OCI-LY7 (cell line): Measurements from ENCODE around the gene SIX6.

ENCODE experiments used
- EZH2phosphoT487 ChIP-seq: fragments of 200-600 bp; sonication (generic); IDR thresholded peaks from 2 replicates; pipeline ENCODE4 v1.6.1; 2018; ENCODE audit warnings: low read depth, borderline replicate concordance, mild to moderate bottlenecking, mixed run types, antibody characterized with exemption, low read length, moderate library complexity, mixed read lengths
- TF ChIP-seq, protein P1 (sequence below): fragments of 200-600 bp; sonication (generic); conservative IDR thresholded peaks from 2 replicates; pipeline ENCODE4 v1.5.1; 2014; ENCODE audit warnings: mild to moderate bottlenecking, antibody characterized with exemption, low read length, moderate library complexity, mixed read lengths

DNA sequence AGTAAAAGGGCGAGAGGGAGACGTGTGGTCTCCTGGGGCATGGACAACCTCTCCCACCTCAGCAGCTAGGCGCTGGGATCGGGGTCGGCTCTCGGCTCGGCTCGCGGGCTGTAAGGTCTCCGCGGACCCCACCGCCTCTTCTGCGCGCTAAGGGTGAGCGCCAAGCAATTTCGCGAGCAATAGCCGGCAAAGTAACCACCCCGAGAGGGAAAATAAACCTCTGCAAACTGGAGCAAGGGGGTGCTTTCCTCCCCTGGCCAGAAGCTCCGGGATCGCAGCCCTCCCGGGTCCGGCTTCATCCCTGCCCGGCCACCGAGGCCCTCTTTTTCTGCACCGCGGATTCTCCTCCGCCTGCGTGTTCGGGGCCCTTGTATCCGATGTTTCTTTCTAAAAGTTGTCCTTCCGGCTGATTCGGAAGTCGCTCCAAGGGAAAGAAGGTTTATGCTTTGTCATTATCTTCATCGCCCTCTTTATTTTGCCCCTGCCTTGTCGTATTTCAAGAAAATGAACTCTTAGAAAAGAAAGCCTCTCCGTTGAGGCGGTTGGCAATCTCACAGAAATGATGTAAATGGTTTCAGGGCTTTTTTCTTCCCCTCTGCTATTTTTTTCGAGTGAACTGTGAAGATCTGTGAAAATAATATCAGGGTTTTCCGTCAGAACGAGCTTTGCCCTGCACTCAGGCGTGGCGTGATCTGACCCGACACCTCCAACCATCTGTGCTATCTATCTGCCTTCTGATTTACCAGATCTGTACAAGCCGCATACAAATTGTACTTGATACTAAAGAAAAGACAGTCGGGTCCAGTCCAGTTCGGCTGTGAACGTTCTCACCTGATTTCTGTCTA, 1.7 kb upstream of the SIX6 start:
- TF ChIP-seq, protein P1, sequence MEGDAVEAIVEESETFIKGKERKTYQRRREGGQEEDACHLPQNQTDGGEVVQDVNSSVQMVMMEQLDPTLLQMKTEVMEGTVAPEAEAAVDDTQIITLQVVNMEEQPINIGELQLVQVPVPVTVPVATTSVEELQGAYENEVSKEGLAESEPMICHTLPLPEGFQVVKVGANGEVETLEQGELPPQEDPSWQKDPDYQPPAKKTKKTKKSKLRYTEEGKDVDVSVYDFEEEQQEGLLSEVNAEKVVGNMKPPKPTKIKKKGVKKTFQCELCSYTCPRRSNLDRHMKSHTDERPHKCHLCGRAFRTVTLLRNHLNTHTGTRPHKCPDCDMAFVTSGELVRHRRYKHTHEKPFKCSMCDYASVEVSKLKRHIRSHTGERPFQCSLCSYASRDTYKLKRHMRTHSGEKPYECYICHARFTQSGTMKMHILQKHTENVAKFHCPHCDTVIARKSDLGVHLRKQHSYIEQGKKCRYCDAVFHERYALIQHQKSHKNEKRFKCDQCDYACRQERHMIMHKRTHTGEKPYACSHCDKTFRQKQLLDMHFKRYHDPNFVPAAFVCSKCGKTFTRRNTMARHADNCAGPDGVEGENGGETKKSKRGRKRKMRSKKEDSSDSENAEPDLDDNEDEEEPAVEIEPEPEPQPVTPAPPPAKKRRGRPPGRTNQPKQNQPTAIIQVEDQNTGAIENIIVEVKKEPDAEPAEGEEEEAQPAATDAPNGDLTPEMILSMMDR, result no peak
- TF ChIP-seq EZH2phosphoT487, result no peak
